ENCODE results near the gene MRPL42. TPM values are rescaled to one million over a fixed set of nuclear protein-coding genes. Genes with fewer than 3 reads are reported as not detected.
"Not testable (repeated sequence)": the region's sequence is repeated elsewhere in the genome, so short reads cannot be mapped to it uniquely, and the experiment has no call there.

Gene MRPL42
- total RNA-seq, 1 experiment from 2014 or later: 119 TPM

DNA sequence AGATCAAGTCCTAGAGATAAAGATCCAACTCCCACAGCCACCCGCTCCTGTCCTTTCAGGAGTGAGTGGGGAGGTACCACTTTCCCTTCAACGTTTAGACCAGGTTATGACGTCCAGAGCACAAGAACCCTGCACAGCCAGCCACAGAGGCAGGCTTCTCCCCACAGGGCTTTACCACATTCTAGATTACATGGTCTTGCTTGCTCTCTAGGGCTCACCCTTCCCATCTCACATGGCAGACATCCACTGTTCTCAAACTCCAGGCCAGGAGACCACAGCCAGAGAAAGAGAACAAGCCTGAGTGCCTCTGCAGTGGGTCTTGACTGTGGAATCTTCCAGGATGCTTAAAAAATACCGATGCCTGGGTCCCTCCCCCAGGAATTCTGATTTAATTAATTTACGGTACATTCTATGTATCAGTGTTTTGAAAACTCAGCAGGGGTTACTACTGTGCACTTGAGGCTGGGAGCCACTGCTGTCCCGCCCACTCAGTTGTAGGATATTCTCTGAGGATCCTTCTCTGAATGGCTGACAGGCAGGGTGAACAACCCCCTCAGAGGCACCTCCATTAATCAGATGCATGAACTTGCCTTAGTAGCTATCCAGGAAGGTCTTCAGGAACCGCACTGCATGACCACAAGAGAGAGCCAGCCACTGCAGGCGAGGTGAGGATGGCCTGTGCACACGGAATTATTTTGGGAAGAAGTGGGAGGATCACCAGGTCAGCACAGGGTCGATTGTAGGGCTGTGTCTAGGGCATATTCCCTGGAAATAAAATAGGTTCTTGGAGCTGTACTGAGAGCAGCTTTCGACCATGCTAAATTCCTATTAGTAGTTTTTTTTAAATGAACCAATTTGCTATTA, 83.7 kb downstream of the MRPL42 start:
- no peak for ATAC-seq
- CTCF ChIA-PET: no interaction called here
- H3K27ac ChIP-seq (ENCODE audit: low read length): no peak overlapping the region

GRCh38 chr12:93552427-93552826, 85.1 kb downstream of the MRPL42 start:
- Histone ChIP-seq H3K4me3 (ENCODE audit: low read length) (no peak overlapping the region), H3K4me2 (ENCODE audit: low read length) (no peak overlapping the region), H2AFZ (ENCODE audit: low read length) (no peak overlapping the region), H3K4me1 (ENCODE audit: insufficient read depth, low read length) (no peaks in the 10 kb centered on the region), H3K27ac (ENCODE audit: low read length) (no peak overlapping the region), H3K36me3 (ENCODE audit: low read depth, low read length) (no peaks in the 10 kb centered on the region), H3K79me2 (ENCODE audit: low read length) (no peaks in the 10 kb centered on the region), H3K9me2 (replicated peaks; ENCODE audit: low read length) (no peaks in the 10 kb centered on the region), H3F3A (ENCODE audit: low read length, unreplicated experiment) (no peaks in the 10 kb centered on the region), H3K9me3 (ENCODE audit: low read length) (no peaks in the 10 kb centered on the region), H4K20me1 (ENCODE audit: low read length) (no peaks in the 10 kb centered on the region), H3K9ac (ENCODE audit: low read length) (no peak overlapping the region), H3K27me3 (ENCODE audit: low read length) (no peaks in the 10 kb centered on the region)
- DNase-seq: no peak
- ChIA-PET CTCF (interaction anchor here (0.7 kb wide), 1 partner anchor 17 kb away, joined by 3 read pairs; no protein-coding TSS in a partner anchor), POLR2A (ENCODE audit: unreplicated experiment) (no interaction called here)
- intact Hi-C loops (cut with micrococcal nuclease): no loop called here
- TF ChIP-seq EZH2 (IDR thresholded peaks at IDR 0.05; ENCODE audit: low read length, unreplicated experiment): no peak
- no peak for TF ChIP-seq CTCF (conservative IDR thresholded peaks at IDR 0.05; ENCODE audit: low read depth, low read length)
- TF ChIP-seq EZH2phosphoT487 (IDR thresholded peaks at IDR 0.05; ENCODE audit: borderline replicate concordance, low read length): no peak
- BruUV-seq (replicated peaks): no TSS peak
- ATAC-seq: no peak

More for the DNA sequence above, 83.7 kb downstream of the MRPL42 start:
- Histone ChIP-seq H3K4me2 (ENCODE audit: low read length) (no peak overlapping the region), H3K79me2 (ENCODE audit: low read length) (no peaks in the 10 kb centered on the region), H3K9me2 (replicated peaks; ENCODE audit: low read length) (no peaks in the 10 kb centered on the region), H3K4me3 (ENCODE audit: low read length) (no peak overlapping the region), H4K20me1 (ENCODE audit: low read length) (no peaks in the 10 kb centered on the region), H3K36me3 (ENCODE audit: low read depth, low read length) (no peaks in the 10 kb centered on the region), H3F3A (ENCODE audit: low read length, unreplicated experiment) (no peaks in the 10 kb centered on the region), H3K9me3 (ENCODE audit: low read length) (no peaks in the 10 kb centered on the region), H2AFZ (ENCODE audit: low read length) (no peak overlapping the region), H3K27me3 (ENCODE audit: low read length) (no peaks in the 10 kb centered on the region), H3K9ac (ENCODE audit: low read length) (no peak overlapping the region), H3K4me1 (ENCODE audit: insufficient read depth, low read length) (no peaks in the 10 kb centered on the region)
- BruUV-seq (replicated peaks): no TSS peak
- DNase-seq: no peak
- intact Hi-C loops (cut with micrococcal nuclease): no loop called here
- POLR2A ChIA-PET (ENCODE audit: unreplicated experiment): no interaction called here
- TF ChIP-seq CTCF (conservative IDR thresholded peaks at IDR 0.05; ENCODE audit: low read depth, low read length): no peak
- TF ChIP-seq EZH2 (IDR thresholded peaks at IDR 0.05; ENCODE audit: low read length, unreplicated experiment): no peak
- TF ChIP-seq EZH2phosphoT487 (IDR thresholded peaks at IDR 0.05; ENCODE audit: borderline replicate concordance, low read length): no peak

GRCh38 chr12:93557879-93558278, 90.6 kb downstream of the MRPL42 start:
- H3K27ac ChIP-seq (ENCODE audit: low read length); ATAC-seq; H3K9ac ChIP-seq (ENCODE audit: low read length); BruUV-seq (replicated peaks); H3K4me2 ChIP-seq (ENCODE audit: low read length); H3K79me2 ChIP-seq (ENCODE audit: low read length); H3K9me3 ChIP-seq (ENCODE audit: low read length); intact Hi-C loops (cut with micrococcal nuclease); POLR2A ChIA-PET (ENCODE audit: unreplicated experiment); H3K36me3 ChIP-seq (ENCODE audit: low read depth, low read length); H3K9me2 ChIP-seq (replicated peaks; ENCODE audit: low read length); H3K4me3 ChIP-seq (ENCODE audit: low read length); H4K20me1 ChIP-seq (ENCODE audit: low read length); H3K27me3 ChIP-seq (ENCODE audit: low read length); H3F3A ChIP-seq (ENCODE audit: low read length, unreplicated experiment); H3K4me1 ChIP-seq (ENCODE audit: insufficient read depth, low read length); H2AFZ ChIP-seq (ENCODE audit: low read length); DNase-seq: not testable (repeated sequence)
- CTCF ChIA-PET: interaction anchor here (0.7 kb wide), 1 partner anchor 545 kb away, joined by 3 read pairs; no protein-coding TSS in a partner anchor

GRCh38 chr12:93558685-93559084, 91.4 kb downstream of the MRPL42 start:
- H3K27me3 ChIP-seq (ENCODE audit: low read length); POLR2A ChIA-PET (ENCODE audit: unreplicated experiment); H3K36me3 ChIP-seq (ENCODE audit: low read depth, low read length); intact Hi-C loops (cut with micrococcal nuclease); H3K9me2 ChIP-seq (replicated peaks; ENCODE audit: low read length); H3K4me3 ChIP-seq (ENCODE audit: low read length); H3F3A ChIP-seq (ENCODE audit: low read length, unreplicated experiment); H3K27ac ChIP-seq (ENCODE audit: low read length); H3K9me3 ChIP-seq (ENCODE audit: low read length); H4K20me1 ChIP-seq (ENCODE audit: low read length); H3K79me2 ChIP-seq (ENCODE audit: low read length); H2AFZ ChIP-seq (ENCODE audit: low read length); DNase-seq; H3K4me2 ChIP-seq (ENCODE audit: low read length); H3K9ac ChIP-seq (ENCODE audit: low read length); BruUV-seq (replicated peaks); ATAC-seq: not testable (repeated sequence)
- CTCF ChIA-PET: interaction anchor here (0.7 kb wide), 1 partner anchor 544 kb away, joined by 3 read pairs; no protein-coding TSS in a partner anchor
- peaks cover 11% of the 10 kb centered on the region for H3K4me1 ChIP-seq (ENCODE audit: insufficient read depth, low read length)

All from PC-3 (cell line).